ENCODE results near the gene ANGPT4.

DNA sequence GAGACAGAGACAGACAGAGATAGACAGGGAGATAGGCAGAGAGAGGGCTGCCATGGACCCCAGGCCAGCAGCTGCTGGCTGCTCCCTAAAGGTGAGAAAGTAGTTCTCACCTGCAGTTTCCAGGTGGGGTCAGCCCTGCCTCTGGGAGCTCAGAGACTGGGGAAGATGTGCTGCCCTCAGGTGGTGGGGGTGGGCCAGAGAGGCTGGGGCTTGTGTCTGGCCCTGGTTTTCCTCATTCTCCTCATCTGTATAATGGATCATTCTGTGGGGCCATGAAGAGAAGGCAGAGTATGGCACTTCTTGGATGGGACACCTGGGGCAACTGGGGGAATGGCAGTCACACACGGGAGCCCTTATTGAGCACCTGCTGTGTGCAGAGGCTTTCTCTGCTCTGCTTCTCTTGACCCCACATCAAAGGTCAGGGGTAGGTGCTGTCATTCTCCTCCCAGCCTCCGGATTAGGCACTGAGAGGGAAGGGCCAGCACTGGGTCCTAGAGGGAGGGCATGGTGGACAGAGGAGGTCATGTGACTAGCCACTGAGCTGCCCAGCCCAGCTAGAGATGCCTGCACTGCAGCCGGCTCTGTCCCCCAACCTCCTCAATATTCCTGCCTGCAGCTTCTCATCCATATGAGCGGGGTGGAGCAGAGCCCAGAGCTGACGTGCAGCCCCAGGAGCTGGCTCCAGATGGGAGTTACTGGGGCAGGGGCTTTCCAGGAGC is 4.1 kb downstream of the ANGPT4 start:
- TF ChIP-seq YY1 (IDR thresholded peaks at IDR 0.05; ENCODE audit: borderline replicate concordance in 1 of 3, control insufficient read depth in 1 of 3, extremely low read depth in 1 of 3, insufficient read depth in 3 of 3, insufficient read length in 1 of 3, insufficient replicate concordance in 2 of 3, low read depth in 1 of 3, low read length in 2 of 3) (no peak), TOE1 (IDR thresholded peaks at IDR 0.05; ENCODE audit: borderline replicate concordance) (no peak), TOE1 (CRISPR knock-in tag; IDR thresholded peaks at IDR 0.05; ENCODE audit: borderline replicate concordance, low read depth) (no peak), RAD21 (CRISPR knock-in tag; conservative IDR thresholded peaks at IDR 0.05 in 1 of 2, IDR thresholded peaks at IDR 0.05 in 1 of 2) (no peak; a peak in 1 of 4 replicates), POLR2AphosphoS5 (IDR thresholded peaks at IDR 0.05; ENCODE audit: control insufficient read depth, insufficient read depth, low read depth, low read length) (no peak), SLC30A9 (CRISPR knock-in tag; IDR thresholded peaks at IDR 0.05) (no peak), HOMEZ (CRISPR knock-in tag; IDR thresholded peaks at IDR 0.05) (no peak), MXD1 (CRISPR knock-in tag; IDR thresholded peaks at IDR 0.05; ENCODE audit: borderline replicate concordance, poor library complexity, severe bottlenecking) (no peak), GABPB1 (CRISPR knock-in tag; IDR thresholded peaks at IDR 0.05) (no peak), CBX8 (IDR thresholded peaks at IDR 0.05; ENCODE audit: borderline replicate concordance, extremely low read depth, low read depth, low read length, poor library complexity, severe bottlenecking) (no peak), BHLHE40 (IDR thresholded peaks at IDR 0.05; ENCODE audit: low read length) (no peak), PHB2 (IDR thresholded peaks at IDR 0.05; ENCODE audit: low read depth) (no peak), ZNF584 (CRISPR knock-in tag; IDR thresholded peaks at IDR 0.05; ENCODE audit: low read depth) (no peak), TBL1XR1 (IDR thresholded peaks at IDR 0.05; ENCODE audit: low read length in 2 of 2) (no peak)

Measured in K562 (cell line).